ENCODE data around the gene CDH4. TPM values are rescaled to one million over a fixed set of nuclear protein-coding genes. Genes with fewer than 3 reads are reported as not detected.

CDH4 gene
- polyA plus RNA-seq, 1 donor (not counting 4 experiments of a cell fraction or from before 2014, with no cell fraction given): 2.2 TPM

- Histone ChIP-seq H3K4me1 (ENCODE audit: control insufficient read depth, extremely low read depth, insufficient read depth, low read length) (peaks cover 5% of the 10 kb centered on the region), H2AFZ (ENCODE audit: control insufficient read depth, low read length) (no peak overlapping the region), H3K27ac (ENCODE audit: control insufficient read depth, insufficient read depth, low read length) (no peak overlapping the region), H3K27me3 (ENCODE audit: control insufficient read depth, extremely low read depth, insufficient read depth, low read length) (peaks cover 8% of the 10 kb centered on the region), H3K9ac (ENCODE audit: control insufficient read depth, extremely low read depth, insufficient read depth, low read length) (no peak overlapping the region), H3K9me1 (ENCODE audit: control insufficient read depth, extremely low read depth, insufficient read depth, low read length) (no peaks in the 10 kb centered on the region), H3K9me3 (ENCODE audit: control insufficient read depth, low read depth, low read length) (no peaks in the 10 kb centered on the region), H3K4me2 (ENCODE audit: control insufficient read depth, extremely low read depth, insufficient read depth, low read depth, low read length) (no peak overlapping the region), H3K36me3 (ENCODE audit: control insufficient read depth in 2 of 2, extremely low read depth in 1 of 2, insufficient read depth in 2 of 2, low read length in 2 of 2) (no peaks in the 10 kb centered on the region), H4K20me1 (ENCODE audit: control insufficient read depth, extremely low read depth, insufficient read depth, low read length) (peaks cover 14% of the 10 kb centered on the region), H3K79me2 (ENCODE audit: control insufficient read depth, insufficient read depth, low read length) (no peaks in the 10 kb centered on the region), H3K4me3 (ENCODE audit: control insufficient read depth in 2 of 3, extremely low read depth in 1 of 3, insufficient read depth in 2 of 3, low read depth in 1 of 3, low read length in 3 of 3) (no peak overlapping the region)
- no peak for DNase-seq (ENCODE audit: low read depth, low spot score)
- TF ChIP-seq EZH2 (IDR thresholded peaks at IDR 0.05; ENCODE audit: low read length) (no peak), CTCF (optimal IDR thresholded peaks at IDR 0.05 in 1 of 3, IDR thresholded peaks at IDR 0.05 in 1 of 3, conservative IDR thresholded peaks at IDR 0.05 in 1 of 3; ENCODE audit: extremely low read depth in 1 of 3, insufficient read depth in 2 of 3, low read length in 3 of 3) (no peak)
- no peak for FAIRE-seq
- dilution Hi-C loops (cut with MboI; ENCODE audit: extremely low pct_ligation_motif_present, low sequenced_read_pairs): no loop called here
Observed at GRCh38 chr20:61583356-61583755, 331.3 kb downstream of the CDH4 start.

GRCh38 chr20:61584851-61585250 is 332.8 kb downstream of the CDH4 start:
- dilution Hi-C loops (cut with MboI; ENCODE audit: extremely low pct_ligation_motif_present, low sequenced_read_pairs): no loop called here

More at GRCh38 chr20:61584851-61585250, 332.8 kb downstream of the CDH4 start:
- Histone ChIP-seq H3K4me2 (ENCODE audit: control insufficient read depth, extremely low read depth, insufficient read depth, low read depth, low read length) (no peak overlapping the region), H3K9me1 (ENCODE audit: control insufficient read depth, extremely low read depth, insufficient read depth, low read length) (no peaks in the 10 kb centered on the region), H4K20me1 (ENCODE audit: control insufficient read depth, extremely low read depth, insufficient read depth, low read length) (peaks cover 14% of the 10 kb centered on the region), H3K27ac (ENCODE audit: control insufficient read depth, insufficient read depth, low read length) (no peak overlapping the region), H3K79me2 (ENCODE audit: control insufficient read depth, insufficient read depth, low read length) (no peaks in the 10 kb centered on the region), H2AFZ (ENCODE audit: control insufficient read depth, low read length) (no peak overlapping the region), H3K27me3 (ENCODE audit: control insufficient read depth, extremely low read depth, insufficient read depth, low read length) (peaks cover 8% of the 10 kb centered on the region), H3K4me3 (ENCODE audit: control insufficient read depth in 2 of 3, extremely low read depth in 1 of 3, insufficient read depth in 2 of 3, low read depth in 1 of 3, low read length in 3 of 3) (no peak overlapping the region), H3K9ac (ENCODE audit: control insufficient read depth, extremely low read depth, insufficient read depth, low read length) (no peak overlapping the region), H3K4me1 (ENCODE audit: control insufficient read depth, extremely low read depth, insufficient read depth, low read length) (peaks cover 11% of the 10 kb centered on the region), H3K36me3 (ENCODE audit: control insufficient read depth in 2 of 2, extremely low read depth in 1 of 2, insufficient read depth in 2 of 2, low read length in 2 of 2) (no peaks in the 10 kb centered on the region), H3K9me3 (ENCODE audit: control insufficient read depth, low read depth, low read length) (no peaks in the 10 kb centered on the region)
- no peak for FAIRE-seq
- DNase-seq (ENCODE audit: low read depth, low spot score): no peak
- TF ChIP-seq CTCF (optimal IDR thresholded peaks at IDR 0.05 in 1 of 3, IDR thresholded peaks at IDR 0.05 in 1 of 3, conservative IDR thresholded peaks at IDR 0.05 in 1 of 3; ENCODE audit: extremely low read depth in 1 of 3, insufficient read depth in 2 of 3, low read length in 3 of 3) (no peak), EZH2 (IDR thresholded peaks at IDR 0.05; ENCODE audit: low read length) (no peak)

All from keratinocyte (primary cell).